ENCODE measurements around the gene MYO15B.

DNA sequence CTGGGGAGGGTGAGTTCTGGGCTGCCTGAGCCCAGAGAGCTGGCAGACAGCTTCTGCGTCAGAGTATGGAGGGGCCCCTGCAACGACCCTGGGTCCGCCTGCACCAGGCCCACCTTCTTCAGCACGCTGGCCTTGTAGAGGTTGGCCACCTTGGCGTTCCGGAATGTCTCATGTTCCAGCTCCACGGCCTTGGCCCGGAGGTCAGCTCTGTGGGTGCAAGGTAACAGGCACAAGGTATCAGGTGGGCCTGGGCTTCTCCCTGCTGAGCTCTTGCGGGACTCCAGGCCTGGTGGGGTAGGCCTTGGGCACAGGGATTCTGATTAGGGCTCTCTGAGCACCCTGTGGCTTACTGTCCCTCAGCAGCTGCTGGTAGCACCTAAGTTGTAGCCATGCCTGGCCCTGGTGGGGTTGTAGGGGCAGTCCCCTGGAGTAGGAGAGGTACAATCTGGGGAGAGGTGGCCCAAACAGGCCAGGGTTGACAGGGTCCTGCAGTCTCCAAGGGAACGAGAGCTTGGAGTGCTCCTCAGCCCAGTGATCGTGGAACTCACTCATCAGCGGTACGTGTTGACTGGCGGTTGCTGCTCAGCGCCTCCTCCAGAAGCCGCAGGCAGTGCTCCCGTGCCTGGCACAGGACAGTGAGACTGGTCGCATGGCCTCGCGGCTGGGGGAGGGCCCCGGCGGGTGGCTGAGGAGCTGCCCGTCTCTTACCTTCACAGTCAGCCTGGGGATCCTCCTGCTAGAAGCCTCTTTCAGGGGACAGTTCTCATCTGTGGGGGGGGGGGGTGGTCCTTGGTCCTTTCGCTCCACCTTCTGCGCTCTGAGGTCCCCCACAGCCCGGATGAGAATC is 42.7 kb downstream of the MYO15B start:
- TF ChIP-seq, protein P1, sequence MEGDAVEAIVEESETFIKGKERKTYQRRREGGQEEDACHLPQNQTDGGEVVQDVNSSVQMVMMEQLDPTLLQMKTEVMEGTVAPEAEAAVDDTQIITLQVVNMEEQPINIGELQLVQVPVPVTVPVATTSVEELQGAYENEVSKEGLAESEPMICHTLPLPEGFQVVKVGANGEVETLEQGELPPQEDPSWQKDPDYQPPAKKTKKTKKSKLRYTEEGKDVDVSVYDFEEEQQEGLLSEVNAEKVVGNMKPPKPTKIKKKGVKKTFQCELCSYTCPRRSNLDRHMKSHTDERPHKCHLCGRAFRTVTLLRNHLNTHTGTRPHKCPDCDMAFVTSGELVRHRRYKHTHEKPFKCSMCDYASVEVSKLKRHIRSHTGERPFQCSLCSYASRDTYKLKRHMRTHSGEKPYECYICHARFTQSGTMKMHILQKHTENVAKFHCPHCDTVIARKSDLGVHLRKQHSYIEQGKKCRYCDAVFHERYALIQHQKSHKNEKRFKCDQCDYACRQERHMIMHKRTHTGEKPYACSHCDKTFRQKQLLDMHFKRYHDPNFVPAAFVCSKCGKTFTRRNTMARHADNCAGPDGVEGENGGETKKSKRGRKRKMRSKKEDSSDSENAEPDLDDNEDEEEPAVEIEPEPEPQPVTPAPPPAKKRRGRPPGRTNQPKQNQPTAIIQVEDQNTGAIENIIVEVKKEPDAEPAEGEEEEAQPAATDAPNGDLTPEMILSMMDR (IDR thresholded peaks at IDR 0.05; ENCODE audit: borderline replicate concordance, extremely low read depth, low read length, poor library complexity, severe bottlenecking), result no peak
- TF ChIP-seq EZH2 (IDR thresholded peaks at IDR 0.05; ENCODE audit: borderline replicate concordance, low read depth, low read length, severe bottlenecking), result no peak
